ENCODE data around the gene NUMBL. TPM values are rescaled to one million over a fixed set of nuclear protein-coding genes. Genes with fewer than 3 reads are reported as not detected.

NUMBL gene
- total and polyA plus RNA-seq, 2 of the 8 experiments (the other 6 are each of a cell fraction or from before 2014, with no cell fraction given): 13.5 to 24.8 TPM

DNA sequence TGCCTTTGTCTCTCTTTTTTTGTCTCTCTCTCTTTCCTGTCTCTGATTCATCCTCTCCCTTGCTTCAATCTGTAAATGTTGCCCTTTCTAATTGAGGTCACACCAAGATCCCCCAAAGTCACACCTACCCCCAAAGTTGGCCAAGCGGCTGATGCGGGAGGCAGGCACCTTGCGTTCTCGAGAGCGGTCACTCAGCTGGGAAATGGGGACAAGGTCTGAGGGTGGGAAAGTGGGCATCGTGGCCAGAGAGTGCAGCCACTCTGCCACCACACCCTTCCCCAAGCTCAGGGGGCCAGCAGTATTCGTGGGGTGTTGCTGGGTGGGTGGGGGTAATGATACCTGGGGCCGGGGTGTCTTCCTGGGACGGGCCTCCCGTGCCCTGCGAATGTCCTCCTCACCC, 23.5 kb upstream of the NUMBL start:
- Histone ChIP-seq H3K9ac (replicated peaks in 1 of 4; ENCODE audit: extremely low read depth in 1 of 4, low read depth in 3 of 4, low read length in 3 of 4) (no peak overlapping the region; a peak in 1 of 7 replicates), H2BK5ac (ENCODE audit: low read depth, low read length) (0 out of 2 replicates have a peak overlapping the region, but pooled peaks have one; percentile 66), H3K36me3 (ENCODE audit: control insufficient read depth in 2 of 4, insufficient read depth in 4 of 4, low read length in 3 of 4) (peaks cover 9 to 17% (median 11%) of the 10 kb centered on the region in 4 experiments; a peak in 7 of 8 replicates), H3K9me3 (ENCODE audit: insufficient read depth in 2 of 2, low read depth in 1 of 2, low read length in 1 of 2) (no peaks in the 10 kb centered on the region), H3K79me1 (ENCODE audit: low read depth, low read length) (0 out of 2 replicates have a peak, but pooled peaks cover 2% of the 10 kb centered on the region), H4K91ac (replicated peaks; ENCODE audit: insufficient read length, low read length) (no peak overlapping the region), H2BK12ac (ENCODE audit: low read depth, low read length) (no peak overlapping the region), H3K4me3 (ENCODE audit: extremely low read depth in 1 of 4, insufficient read depth in 2 of 4, low read depth in 3 of 4, low read length in 4 of 4) (peak overlapping the region in 1 of 4 experiments; percentile 88; a peak in 1 of 8 replicates), H4K20me1 (replicated peaks in 1 of 2; ENCODE audit: control insufficient read depth in 1 of 2, insufficient read depth in 2 of 2, low read length in 2 of 2) (no peaks in the 10 kb centered on the region), H3K4me2 (ENCODE audit: insufficient read depth in 1 of 2, low read depth in 2 of 2, low read length in 2 of 2) (peak overlapping the region; percentile 96 to 100; a peak in 2 of 4 replicates), H3K23ac (ENCODE audit: insufficient read length) (no peak overlapping the region), H2AFZ (ENCODE audit: low read length) (no peak overlapping the region), H3K4me1 (replicated peaks in 1 of 4; ENCODE audit: control insufficient read depth in 3 of 4, insufficient read depth in 4 of 4, low read length in 3 of 4) (peaks cover 0 to 25% (median 8%) of the 10 kb centered on the region in 4 experiments; a peak in 6 of 7 replicates), H2BK120ac (replicated peaks; ENCODE audit: low read depth, low read length) (no peak overlapping the region), H3K27ac (ENCODE audit: low read depth, low read length) (peak overlapping the region; percentile 78; the same call in 1 of the 2 replicates), H2AK5ac (ENCODE audit: low read depth, low read length) (no peak overlapping the region), H4K5ac (ENCODE audit: insufficient read length, low read depth, low read length) (no peak overlapping the region), H3K27me3 (replicated peaks in 1 of 4; ENCODE audit: control insufficient read depth in 3 of 4, extremely low read depth in 1 of 4, insufficient read depth in 3 of 4, low read length in 3 of 4) (no peaks in the 10 kb centered on the region), H3K23me2 (ENCODE audit: low read depth, low read length) (peaks cover 23% of the 10 kb centered on the region), H3K79me2 (ENCODE audit: control insufficient read depth in 1 of 2, insufficient read depth in 2 of 2, low read length in 2 of 2) (peaks cover 0 to 17% of the 10 kb centered on the region in 2 experiments; a peak in 2 of 4 replicates), H4K8ac (ENCODE audit: extremely low read depth, insufficient read depth, low read length) (no peak overlapping the region; the same call in 1 of the 2 replicates), H3K18ac (ENCODE audit: extremely low read depth, low read length) (no peak overlapping the region), H3K4ac (replicated peaks; ENCODE audit: insufficient read length, low read depth, low read length) (no peak overlapping the region), H3K14ac (ENCODE audit: insufficient read length) (no peak overlapping the region), H2BK20ac (ENCODE audit: low read length) (no peak overlapping the region), H3K56ac (replicated peaks; ENCODE audit: insufficient read length, low read depth, low read length) (no peak overlapping the region), H2BK15ac (ENCODE audit: low read length) (no peak overlapping the region)
- CTCF ChIA-PET (ENCODE audit: partially characterized antibody): interaction anchor here (0.6 to 1.4 kb wide), 5 partner anchors 11 to 52 kb away, joined by 3 to 4 read pairs (median 4); no protein-coding TSS in a partner anchor
- POLR2A ChIA-PET (ENCODE audit: partially characterized antibody): interaction anchor here (0.6 to 1.6 kb wide), 11 partner anchors 13 to 713 kb away, joined by 3 to 6 read pairs (median 3); partner anchors contain the start of genes ACTMAP, B3GNT8, NUMBL and RAB4B
- WGBS, 2 experiments (ENCODE audit: extremely low coverage in 1 of 2, insufficient coverage in 1 of 2, insufficient read length in 1 of 2, insufficient replicate concordance in 2 of 2, low coverage in 1 of 2, low lambda C conversion rate in 2 of 2, missing lambda C conversion rate in 1 of 2): 93% methylated on average over 11 of the region's 11 CpGs; no CpG with 5 or more reads in 1 of the 2 experiments
- no peak for DNase-seq (ENCODE audit: low read depth in 1 of 2, low spot score in 2 of 2)
- FAIRE-seq: no peak
- TF ChIP-seq CBX8 (IDR thresholded peaks at IDR 0.05; ENCODE audit: borderline replicate concordance, low read depth, low read length): no peak
- no peak for TF ChIP-seq SP2 (IDR thresholded peaks at IDR 0.05; ENCODE audit: low read length)
- no peak for TF ChIP-seq TEAD4 (IDR thresholded peaks at IDR 0.05; ENCODE audit: low read depth, low read length)
- no peak for TF ChIP-seq EP300 (IDR thresholded peaks at IDR 0.05; ENCODE audit: borderline replicate concordance in 1 of 2, low read depth in 2 of 2, low read length in 2 of 2)
- TF ChIP-seq, protein P1, sequence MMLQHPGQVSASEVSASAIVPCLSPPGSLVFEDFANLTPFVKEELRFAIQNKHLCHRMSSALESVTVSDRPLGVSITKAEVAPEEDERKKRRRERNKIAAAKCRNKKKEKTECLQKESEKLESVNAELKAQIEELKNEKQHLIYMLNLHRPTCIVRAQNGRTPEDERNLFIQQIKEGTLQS (IDR thresholded peaks at IDR 0.05; ENCODE audit: insufficient read depth, low read depth, low read length): no peak
- no peak for TF ChIP-seq SP4 (IDR thresholded peaks at IDR 0.05; ENCODE audit: low read length)
- no peak for TF ChIP-seq SP1 (IDR thresholded peaks at IDR 0.05; ENCODE audit: low read depth, low read length)
- TF ChIP-seq TBP (IDR thresholded peaks at IDR 0.05; ENCODE audit: low read depth, low read length): no peak
- TF ChIP-seq GABPA (IDR thresholded peaks at IDR 0.05; ENCODE audit: borderline replicate concordance, insufficient read depth, low read length): no peak
- TF ChIP-seq FOSL1 (IDR thresholded peaks at IDR 0.05; ENCODE audit: insufficient read depth, low read depth, low read length): no peak
- no peak for TF ChIP-seq HDAC2 (IDR thresholded peaks at IDR 0.05; ENCODE audit: borderline replicate concordance in 1 of 2, low read depth in 2 of 2, low read length in 2 of 2)
- TF ChIP-seq CTBP2 (IDR thresholded peaks at IDR 0.05; ENCODE audit: borderline replicate concordance, insufficient read depth, insufficient read length, low read length): no peak
